Keratinocyte (primary cell): ENCODE results near the gene NRG4. TPM values are rescaled to one million over a fixed set of nuclear protein-coding genes. Genes with fewer than 3 reads are reported as not detected.

Experiments used
- DNase-seq: peaks from one replicate; pipeline ENCODE4 v3.0.0-alpha.2; 2011; ENCODE audit warnings: low read depth, missing footprints, low spot score
- FAIRE-seq: peaks from 2 replicates; lab custom pipeline; 2011; peaks lifted over from hg19 to GRCh38; lab: Jason Lieb, UNC
- H2AFZ ChIP-seq: 2 replicates; pipeline ENCODE4 v1.6.0; 2012; ENCODE audit warnings: low read length, control low read depth, inconsistent platforms; ENCODE audit not compliant: control insufficient read depth
- H3K27ac ChIP-seq: 2 replicates; pipeline ENCODE4 v1.5.1; 2011; ENCODE audit warnings: low read length; ENCODE audit not compliant: control insufficient read depth, insufficient read depth
- H3K27me3 ChIP-seq: 3 replicates; pipeline ENCODE4 v1.6.0; 2011; ENCODE audit warnings: low read length; ENCODE audit not compliant: control insufficient read depth, insufficient read depth; ENCODE audit errors: extremely low read depth
- H3K36me3 ChIP-seq, 2 experiments: 2 replicates in 1 of 2; 3 replicates in 1 of 2; pipeline ENCODE4 v1.5.1; 2011; ENCODE audit warnings: low read length in 2 of 2, mild to moderate bottlenecking in 1 of 2; ENCODE audit not compliant: control insufficient read depth in 2 of 2, insufficient read depth in 2 of 2; ENCODE audit errors: extremely low read depth in 1 of 2
- H3K4me1 ChIP-seq: 3 replicates; pipeline ENCODE4 v1.5.1; 2011; ENCODE audit warnings: low read length; ENCODE audit not compliant: control insufficient read depth, insufficient read depth; ENCODE audit errors: extremely low read depth
- H3K4me2 ChIP-seq: 3 replicates; pipeline ENCODE4 v1.6.0; 2011; ENCODE audit warnings: low read depth, low read length; ENCODE audit not compliant: control insufficient read depth, insufficient read depth; ENCODE audit errors: extremely low read depth
- H3K4me3 ChIP-seq, 3 experiments: fragments of 200-600 bp in 1 of 3; sonication (generic) in 1 of 3; 2 replicates in 2 of 3; 3 replicates in 1 of 3; pipeline ENCODE4 v1.5.1; 2011 to 2016; ENCODE audit warnings: low read length in 3 of 3, mild to moderate bottlenecking in 3 of 3, control low read depth in 2 of 3, inconsistent platforms in 1 of 3, low read depth in 1 of 3, mixed read lengths in 1 of 3, mixed run types in 1 of 3, moderate library complexity in 1 of 3; ENCODE audit not compliant: control insufficient read depth in 2 of 3, insufficient read depth in 2 of 3; ENCODE audit errors: extremely low read depth in 1 of 3
- H3K79me2 ChIP-seq: 2 replicates; pipeline ENCODE4 v1.6.0; 2012; ENCODE audit warnings: low read length; ENCODE audit not compliant: control insufficient read depth, insufficient read depth
- H3K9ac ChIP-seq: 3 replicates; pipeline ENCODE4 v1.6.0; 2011; ENCODE audit warnings: low read length; ENCODE audit not compliant: control insufficient read depth, insufficient read depth; ENCODE audit errors: extremely low read depth
- H3K9me1 ChIP-seq: 3 replicates; pipeline ENCODE4 v1.6.0; 2011; ENCODE audit warnings: low read length; ENCODE audit not compliant: control insufficient read depth, insufficient read depth; ENCODE audit errors: extremely low read depth
- H3K9me3 ChIP-seq: 2 replicates; pipeline ENCODE4 v1.5.1; 2012; ENCODE audit warnings: low read depth, low read length; ENCODE audit not compliant: control insufficient read depth
- H4K20me1 ChIP-seq: 3 replicates; pipeline ENCODE4 v1.6.0; 2011; ENCODE audit warnings: low read length; ENCODE audit not compliant: control insufficient read depth, insufficient read depth; ENCODE audit errors: extremely low read depth
- EZH2 ChIP-seq: IDR thresholded peaks from one replicate; pipeline ENCODE4 v1.6.1; 2012; ENCODE audit warnings: inconsistent platforms, mild to moderate bottlenecking, low read length, moderate library complexity
- dilution Hi-C: fragments of 300-500 bp; cut with MboI; formaldehyde crosslinking; loops from one replicate; pipeline ENCODE4 v1.7.0; 2020; ENCODE audit warnings: low sequenced_read_pairs; ENCODE audit not compliant: extremely low pct_ligation_motif_present
- polyA plus RNA-seq, 5 experiments: library from polyadenylated mRNA; depleted of rRNA in 3 of 5; stranded (reverse) in 3 of 5; stranded (forward) in 1 of 5; unstranded in 1 of 5; fragments of >200 nt; gene quantifications; 1 replicate in 1 of 5; 2 replicates in 3 of 5; 3 replicates in 1 of 5; pipeline versions ENCODE4 v1.2.1 to v1.2.3, GENCODE V29; 2011 to 2012; ENCODE audit warnings: missing spikeins in 2 of 5, low read depth in 1 of 5, low replicate concordance in 1 of 5
- TF ChIP-seq, protein P1 (sequence below), 3 experiments: IDR thresholded peaks in 1 of 3; conservative IDR thresholded peaks in 1 of 3; optimal IDR thresholded peaks in 1 of 3; 2 replicates in 2 of 3; 3 replicates in 1 of 3; pipeline versions ENCODE3 to v1.5.1; 2011; ENCODE audit warnings: low read length in 3 of 3, mild to moderate bottlenecking in 3 of 3, moderate library complexity in 2 of 3, control low read depth in 1 of 3, inconsistent platforms in 1 of 3; ENCODE audit not compliant: insufficient read depth in 2 of 3; ENCODE audit errors: extremely low read depth in 1 of 3

Gene NRG4
- polyA plus RNA-seq, 1 donor (not counting 4 experiments of a cell fraction or from before 2014, with no cell fraction given) = 0.96 TPM

DNA sequence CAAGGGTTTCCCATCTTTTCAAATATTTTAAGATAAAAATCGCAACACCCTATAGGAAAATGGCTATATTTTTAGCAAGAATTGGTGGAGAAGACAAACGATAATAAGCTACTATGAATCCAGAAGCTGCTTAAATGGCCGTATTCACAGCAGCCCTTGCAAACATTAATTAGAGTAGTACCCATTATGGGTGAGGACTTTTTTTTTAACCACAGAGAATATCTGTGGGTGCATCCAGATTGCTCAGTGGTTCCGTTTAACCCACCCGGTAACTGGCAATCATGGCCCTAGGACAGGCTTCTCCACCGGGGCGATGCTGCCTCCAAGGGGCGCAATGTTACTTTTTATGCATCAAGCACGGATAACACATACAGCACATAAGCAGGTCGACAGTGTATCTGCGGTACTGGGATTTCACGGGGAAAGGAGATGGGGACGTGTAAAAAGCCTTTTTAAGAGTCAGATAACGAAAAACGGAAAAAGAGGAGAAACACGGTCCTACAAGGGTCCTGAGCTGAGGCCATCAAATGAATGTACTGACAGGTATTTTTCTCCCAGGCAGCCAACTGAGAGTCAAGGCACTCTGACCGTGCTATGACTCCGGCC is 46.6 kb upstream of the NRG4 start:
- TF ChIP-seq EZH2 = peak; percentile 55
- TF ChIP-seq, protein P1, sequence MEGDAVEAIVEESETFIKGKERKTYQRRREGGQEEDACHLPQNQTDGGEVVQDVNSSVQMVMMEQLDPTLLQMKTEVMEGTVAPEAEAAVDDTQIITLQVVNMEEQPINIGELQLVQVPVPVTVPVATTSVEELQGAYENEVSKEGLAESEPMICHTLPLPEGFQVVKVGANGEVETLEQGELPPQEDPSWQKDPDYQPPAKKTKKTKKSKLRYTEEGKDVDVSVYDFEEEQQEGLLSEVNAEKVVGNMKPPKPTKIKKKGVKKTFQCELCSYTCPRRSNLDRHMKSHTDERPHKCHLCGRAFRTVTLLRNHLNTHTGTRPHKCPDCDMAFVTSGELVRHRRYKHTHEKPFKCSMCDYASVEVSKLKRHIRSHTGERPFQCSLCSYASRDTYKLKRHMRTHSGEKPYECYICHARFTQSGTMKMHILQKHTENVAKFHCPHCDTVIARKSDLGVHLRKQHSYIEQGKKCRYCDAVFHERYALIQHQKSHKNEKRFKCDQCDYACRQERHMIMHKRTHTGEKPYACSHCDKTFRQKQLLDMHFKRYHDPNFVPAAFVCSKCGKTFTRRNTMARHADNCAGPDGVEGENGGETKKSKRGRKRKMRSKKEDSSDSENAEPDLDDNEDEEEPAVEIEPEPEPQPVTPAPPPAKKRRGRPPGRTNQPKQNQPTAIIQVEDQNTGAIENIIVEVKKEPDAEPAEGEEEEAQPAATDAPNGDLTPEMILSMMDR (optimal IDR thresholded peaks at IDR 0.05 in 1 of 3, IDR thresholded peaks at IDR 0.05 in 1 of 3, conservative IDR thresholded peaks at IDR 0.05 in 1 of 3; ENCODE audit: extremely low read depth in 1 of 3, insufficient read depth in 2 of 3, low read length in 3 of 3) = peak; percentile 23 to 81 (median 27)
- FAIRE-seq = peak; percentile 36
- H4K20me1 ChIP-seq = no peaks in the 10 kb centered on the region
- no peaks in the 10 kb centered on the region for H3K36me3 ChIP-seq
- H2AFZ ChIP-seq = peak overlapping the region; percentile 77
- H3K4me3 ChIP-seq = peak overlapping the region; percentile 59 to 67 (median 65)
- dilution Hi-C loops = no loop called here
- H3K9me1 ChIP-seq = no peaks in the 10 kb centered on the region
- H3K9ac ChIP-seq = peak overlapping the region; percentile 34
- peak overlapping the region; percentile 80 for H3K4me2 ChIP-seq
- no peak for DNase-seq
- H3K4me1 ChIP-seq = peaks cover 17% of the 10 kb centered on the region
- no peaks in the 10 kb centered on the region for H3K79me2 ChIP-seq
- H3K27me3 ChIP-seq = peaks cover 37% of the 10 kb centered on the region
- H3K27ac ChIP-seq = no peak overlapping the region
- no peaks in the 10 kb centered on the region for H3K9me3 ChIP-seq

DNA sequence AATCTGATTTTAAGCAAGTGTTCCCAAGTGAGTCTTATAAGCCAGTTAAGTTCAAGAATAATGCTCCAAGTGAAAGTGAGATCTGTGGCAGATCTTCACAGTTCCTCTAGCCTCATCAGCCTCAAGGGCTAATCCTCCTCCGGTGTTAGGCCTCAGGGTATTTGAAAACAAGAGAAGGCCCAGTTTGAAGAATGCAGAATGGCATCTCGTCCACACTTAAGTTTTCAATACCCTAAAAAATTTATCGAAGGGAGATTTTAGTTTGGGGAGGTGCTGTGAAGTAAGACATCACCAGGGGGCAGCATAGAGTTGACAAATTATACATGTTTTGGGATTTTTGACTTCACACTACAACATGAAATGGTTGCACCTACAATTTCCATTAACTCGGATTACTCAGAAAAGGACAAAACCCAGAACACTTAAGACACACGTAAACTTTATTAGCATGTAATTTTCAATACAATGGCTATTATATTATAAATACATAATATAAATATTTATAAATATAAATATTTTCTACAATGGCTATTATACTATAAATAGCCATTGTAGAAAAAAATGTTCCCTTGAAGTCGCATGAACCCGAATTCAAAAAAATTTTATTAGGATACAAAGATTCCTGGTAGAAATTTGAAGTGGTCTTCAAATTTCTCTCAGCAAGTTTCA is 45.2 kb upstream of the NRG4 start:
- H3K79me2 ChIP-seq = no peaks in the 10 kb centered on the region
- peak; percentile 76 for FAIRE-seq
- no peaks in the 10 kb centered on the region for H3K9me1 ChIP-seq
- dilution Hi-C loops = no loop called here
- peaks cover 28% of the 10 kb centered on the region for H3K27me3 ChIP-seq
- peak overlapping the region; percentile 93 for H3K4me2 ChIP-seq
- H3K4me3 ChIP-seq = peak overlapping the region in 2 of 3 experiments; percentile 65 to 69
- H4K20me1 ChIP-seq = no peaks in the 10 kb centered on the region
- no peaks in the 10 kb centered on the region for H3K36me3 ChIP-seq
- H3K4me1 ChIP-seq = peaks cover 17% of the 10 kb centered on the region
- peak overlapping the region; percentile 34 for H3K27ac ChIP-seq
- H2AFZ ChIP-seq = peak overlapping the region; percentile 71
- no peak for DNase-seq
- no peaks in the 10 kb centered on the region for H3K9me3 ChIP-seq
- H3K9ac ChIP-seq = peak overlapping the region; percentile 48
- TF ChIP-seq EZH2 = no peak
- TF ChIP-seq, protein P1 (optimal IDR thresholded peaks at IDR 0.05 in 1 of 3, IDR thresholded peaks at IDR 0.05 in 1 of 3, conservative IDR thresholded peaks at IDR 0.05 in 1 of 3; ENCODE audit: extremely low read depth in 1 of 3, insufficient read depth in 2 of 3, low read length in 3 of 3) = peak in 2 of 3 experiments; percentile 61 to 68
